ENCODE results near the gene VAV2. TPM values are rescaled to one million over a fixed set of nuclear protein-coding genes. Genes with fewer than 3 reads are reported as not detected.

VAV2 gene
- total and polyA plus RNA-seq, 9 of the 15 experiments (the other 6 are each of a cell fraction or from before 2014, with no cell fraction given), result 0.01 to 2.7 (median 1.0) TPM; not detected in 1

GRCh38 chr9:133998915-133999595 lies 6.9 kb upstream of the VAV2 start:
- no peak for DNase-seq (ENCODE audit: extremely low read depth in 1 of 4, low spot score in 3 of 4)

GRCh38 chr9:133997584-133997983 lies 5.5 kb upstream of the VAV2 start:
- intact Hi-C loops (cut with micrococcal nuclease), result no loop called here
- DNase-seq (ENCODE audit: extremely low read depth in 1 of 4, low spot score in 3 of 4), result no peak
- CTCF ChIA-PET (ENCODE audit: low intra/inter-chr PET ratio), result no interaction called here

More at GRCh38 chr9:133998915-133999595, 6.9 kb upstream of the VAV2 start:
- H3K4me2 ChIP-seq (ENCODE audit: insufficient read depth, low read length), result no peak overlapping the region
- intact Hi-C loops (cut with micrococcal nuclease), result no loop called here
- ChIA-PET POLR2A (interaction anchor here (0.6 kb wide), 1 partner anchor 472 kb away, joined by 3 read pairs; no protein-coding TSS in a partner anchor), CTCF (ENCODE audit: low intra/inter-chr PET ratio) (no interaction called here)
- WGBS (ENCODE audit: insufficient coverage, low coverage, missing lambda C conversion rate), result no CpG with 5 or more reads among the region's 1 CpG
- ATAC-seq (no peak), FAIRE-seq (no peak)
- no peaks in the 10 kb centered on the region for H3K79me2 ChIP-seq (ENCODE audit: control insufficient read depth, insufficient read depth, low read length)
- no peaks in the 10 kb centered on the region for H3K9me1 ChIP-seq (ENCODE audit: control insufficient read depth, insufficient read depth, low read length)
- peaks cover 3 to 23% of the 10 kb centered on the region in 2 experiments; a peak in 3 of 5 replicates for H3K27me3 ChIP-seq (ENCODE audit: control insufficient read depth in 2 of 2, insufficient read depth in 2 of 2, low read length in 2 of 2)
- BruUV-seq (replicated peaks), result no TSS peak
- in situ Hi-C loops (cut with MboI), result loop anchor here (5.0 kb wide), 1 partner anchor 212 kb away; no protein-coding TSS in a partner anchor
- H3K36me3 ChIP-seq (ENCODE audit: control insufficient read depth, insufficient read depth, low read length), result no peaks in the 10 kb centered on the region
- no peak overlapping the region for H3K4me3 ChIP-seq
- TF ChIP-seq MTA3 (IDR thresholded peaks at IDR 0.05; ENCODE audit: borderline replicate concordance), result no peak
- no peak for TF ChIP-seq KLF16 (IDR thresholded peaks at IDR 0.05)
- no peak for TF ChIP-seq NCOA4 (IDR thresholded peaks at IDR 0.05; ENCODE audit: partially characterized antibody)
- no peak for TF ChIP-seq ZNF551 (CRISPR knock-in tag; IDR thresholded peaks at IDR 0.05)
- no peak for TF ChIP-seq ZNF707 (CRISPR knock-in tag; conservative IDR thresholded peaks at IDR 0.05)
- TF ChIP-seq KDM2B (CRISPR knock-in tag; IDR thresholded peaks at IDR 0.05), result no peak
- no peak for TF ChIP-seq XRCC5 (IDR thresholded peaks at IDR 0.05; ENCODE audit: low read depth, low read length)
- H3K27ac ChIP-seq (ENCODE audit: extremely low read depth, low read depth, low read length), result no peak overlapping the region
- no peaks in the 10 kb centered on the region; the same call in 1 of the 2 replicates for H4K20me1 ChIP-seq (replicated peaks; ENCODE audit: control insufficient read depth, insufficient read depth, low read length)
- no peak overlapping the region for H2AFZ ChIP-seq (ENCODE audit: low read depth, low read length)
- no peak overlapping the region for H3K9ac ChIP-seq (ENCODE audit: insufficient read depth in 1 of 2, low read depth in 2 of 2, low read length in 2 of 2)
- H3K9me3 ChIP-seq (replicated peaks; ENCODE audit: control insufficient read depth, insufficient read depth, low read depth, low read length), result no peaks in the 10 kb centered on the region
- H3K4me1 ChIP-seq (replicated peaks in 1 of 2; ENCODE audit: control insufficient read depth in 2 of 2, insufficient read depth in 2 of 2, low read length in 2 of 2), result peaks cover 0 to 3% of the 10 kb centered on the region in 2 experiments; a peak in 1 of 5 replicates

More at GRCh38 chr9:133997584-133997983, 5.5 kb upstream of the VAV2 start:
- WGBS (ENCODE audit: insufficient coverage, low coverage, missing lambda C conversion rate), result 0% methylated on average over 2 of the region's 2 CpGs
- Histone ChIP-seq H3K4me1 (replicated peaks in 1 of 2; ENCODE audit: control insufficient read depth in 2 of 2, insufficient read depth in 2 of 2, low read length in 2 of 2) (peaks cover 0 to 16% of the 10 kb centered on the region in 2 experiments; a peak in 3 of 5 replicates), H3K9ac (ENCODE audit: insufficient read depth in 1 of 2, low read depth in 2 of 2, low read length in 2 of 2) (no peak overlapping the region), H4K20me1 (replicated peaks; ENCODE audit: control insufficient read depth, insufficient read depth, low read length) (no peaks in the 10 kb centered on the region; the same call in 1 of the 2 replicates), H3K9me1 (ENCODE audit: control insufficient read depth, insufficient read depth, low read length) (no peaks in the 10 kb centered on the region), H3K27ac (ENCODE audit: extremely low read depth, low read depth, low read length) (no peak overlapping the region), H2AFZ (ENCODE audit: low read depth, low read length) (no peak overlapping the region), H3K27me3 (ENCODE audit: control insufficient read depth in 2 of 2, insufficient read depth in 2 of 2, low read length in 2 of 2) (peaks cover 3 to 21% of the 10 kb centered on the region in 2 experiments; a peak in 3 of 5 replicates), H3K79me2 (ENCODE audit: control insufficient read depth, insufficient read depth, low read length) (no peaks in the 10 kb centered on the region), H3K9me3 (replicated peaks; ENCODE audit: control insufficient read depth, insufficient read depth, low read depth, low read length) (no peaks in the 10 kb centered on the region), H3K4me2 (ENCODE audit: insufficient read depth, low read length) (no peak overlapping the region), H3K36me3 (ENCODE audit: control insufficient read depth, insufficient read depth, low read length) (no peaks in the 10 kb centered on the region), H3K4me3 (no peak overlapping the region)
- FAIRE-seq, result no peak
- no peak for ATAC-seq
- POLR2A ChIA-PET, result interaction anchor here (0.6 kb wide), 1 partner anchor 217 kb away, joined by 3 read pairs; no protein-coding TSS in a partner anchor
- BruUV-seq (replicated peaks), result no TSS peak
- in situ Hi-C loops (cut with MboI), result loop anchor here (5.0 kb wide), 1 partner anchor 210 kb away; no protein-coding TSS in a partner anchor
- TF ChIP-seq KDM1A (IDR thresholded peaks at IDR 0.05), result peak in 1 of 2 experiments; percentile 11; a peak in 1 of 4 replicates
- no peak for TF ChIP-seq POLR2AphosphoS5 (IDR thresholded peaks at IDR 0.05; ENCODE audit: control insufficient read depth, insufficient read depth, low read depth, low read length)

All from K562 (cell line).